ENCODE data around the gene EIF4EBP2.

DNA sequence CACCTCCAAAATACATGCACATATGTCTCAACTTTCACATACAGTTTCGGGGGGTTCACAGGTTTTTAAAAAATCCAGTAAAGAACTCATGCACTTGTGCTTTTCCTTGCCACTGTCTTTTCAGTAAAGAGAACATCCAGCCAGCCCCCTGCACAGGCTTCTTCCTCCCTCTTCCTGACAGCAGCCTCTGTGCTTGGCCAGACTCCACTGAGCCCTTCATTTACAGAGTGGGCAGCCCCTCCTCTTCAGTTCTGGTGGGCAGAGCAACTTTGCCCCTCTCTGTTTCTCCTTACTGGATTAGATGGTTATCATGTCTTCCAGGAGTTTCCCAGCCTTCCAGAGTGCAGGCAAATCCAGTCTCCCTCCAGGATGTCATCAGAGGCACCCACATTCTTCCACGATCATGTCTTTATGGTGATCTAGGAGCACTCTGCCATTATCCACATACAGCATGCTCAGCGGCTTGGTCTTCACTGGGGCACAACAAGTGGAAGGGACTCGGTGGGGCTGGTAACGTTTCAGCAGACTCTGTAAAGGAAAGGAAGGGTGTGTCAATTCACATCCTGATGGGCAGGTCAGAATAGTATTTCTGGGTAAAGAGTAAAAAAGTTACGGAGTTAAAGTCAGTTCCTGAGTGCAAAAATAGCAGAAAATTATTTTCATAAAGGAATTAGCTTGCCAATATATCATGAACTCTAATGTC is 28.8 kb downstream of the EIF4EBP2 start:
- TF ChIP-seq, protein P1, sequence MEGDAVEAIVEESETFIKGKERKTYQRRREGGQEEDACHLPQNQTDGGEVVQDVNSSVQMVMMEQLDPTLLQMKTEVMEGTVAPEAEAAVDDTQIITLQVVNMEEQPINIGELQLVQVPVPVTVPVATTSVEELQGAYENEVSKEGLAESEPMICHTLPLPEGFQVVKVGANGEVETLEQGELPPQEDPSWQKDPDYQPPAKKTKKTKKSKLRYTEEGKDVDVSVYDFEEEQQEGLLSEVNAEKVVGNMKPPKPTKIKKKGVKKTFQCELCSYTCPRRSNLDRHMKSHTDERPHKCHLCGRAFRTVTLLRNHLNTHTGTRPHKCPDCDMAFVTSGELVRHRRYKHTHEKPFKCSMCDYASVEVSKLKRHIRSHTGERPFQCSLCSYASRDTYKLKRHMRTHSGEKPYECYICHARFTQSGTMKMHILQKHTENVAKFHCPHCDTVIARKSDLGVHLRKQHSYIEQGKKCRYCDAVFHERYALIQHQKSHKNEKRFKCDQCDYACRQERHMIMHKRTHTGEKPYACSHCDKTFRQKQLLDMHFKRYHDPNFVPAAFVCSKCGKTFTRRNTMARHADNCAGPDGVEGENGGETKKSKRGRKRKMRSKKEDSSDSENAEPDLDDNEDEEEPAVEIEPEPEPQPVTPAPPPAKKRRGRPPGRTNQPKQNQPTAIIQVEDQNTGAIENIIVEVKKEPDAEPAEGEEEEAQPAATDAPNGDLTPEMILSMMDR (IDR thresholded peaks at IDR 0.05; ENCODE audit: low read depth, low read length, missing input control) = no peak
- TF ChIP-seq GABPA (IDR thresholded peaks at IDR 0.05 in 1 of 2, conservative IDR thresholded peaks at IDR 0.05 in 1 of 2) (no peak), SP1 (IDR thresholded peaks at IDR 0.05) (no peak), RAD21 (IDR thresholded peaks at IDR 0.05) (no peak), EGR1 (IDR thresholded peaks at IDR 0.05; ENCODE audit: low read depth in 2 of 2) (no peak), TAF1 (conservative IDR thresholded peaks at IDR 0.05) (no peak)
- TF ChIP-seq, protein P2, sequence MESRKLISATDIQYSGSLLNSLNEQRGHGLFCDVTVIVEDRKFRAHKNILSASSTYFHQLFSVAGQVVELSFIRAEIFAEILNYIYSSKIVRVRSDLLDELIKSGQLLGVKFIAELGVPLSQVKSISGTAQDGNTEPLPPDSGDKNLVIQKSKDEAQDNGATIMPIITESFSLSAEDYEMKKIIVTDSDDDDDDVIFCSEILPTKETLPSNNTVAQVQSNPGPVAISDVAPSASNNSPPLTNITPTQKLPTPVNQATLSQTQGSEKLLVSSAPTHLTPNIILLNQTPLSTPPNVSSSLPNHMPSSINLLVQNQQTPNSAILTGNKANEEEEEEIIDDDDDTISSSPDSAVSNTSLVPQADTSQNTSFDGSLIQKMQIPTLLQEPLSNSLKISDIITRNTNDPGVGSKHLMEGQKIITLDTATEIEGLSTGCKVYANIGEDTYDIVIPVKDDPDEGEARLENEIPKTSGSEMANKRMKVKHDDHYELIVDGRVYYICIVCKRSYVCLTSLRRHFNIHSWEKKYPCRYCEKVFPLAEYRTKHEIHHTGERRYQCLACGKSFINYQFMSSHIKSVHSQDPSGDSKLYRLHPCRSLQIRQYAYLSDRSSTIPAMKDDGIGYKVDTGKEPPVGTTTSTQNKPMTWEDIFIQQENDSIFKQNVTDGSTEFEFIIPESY (IDR thresholded peaks at IDR 0.05) = no peak
- TF ChIP-seq, protein P3, sequence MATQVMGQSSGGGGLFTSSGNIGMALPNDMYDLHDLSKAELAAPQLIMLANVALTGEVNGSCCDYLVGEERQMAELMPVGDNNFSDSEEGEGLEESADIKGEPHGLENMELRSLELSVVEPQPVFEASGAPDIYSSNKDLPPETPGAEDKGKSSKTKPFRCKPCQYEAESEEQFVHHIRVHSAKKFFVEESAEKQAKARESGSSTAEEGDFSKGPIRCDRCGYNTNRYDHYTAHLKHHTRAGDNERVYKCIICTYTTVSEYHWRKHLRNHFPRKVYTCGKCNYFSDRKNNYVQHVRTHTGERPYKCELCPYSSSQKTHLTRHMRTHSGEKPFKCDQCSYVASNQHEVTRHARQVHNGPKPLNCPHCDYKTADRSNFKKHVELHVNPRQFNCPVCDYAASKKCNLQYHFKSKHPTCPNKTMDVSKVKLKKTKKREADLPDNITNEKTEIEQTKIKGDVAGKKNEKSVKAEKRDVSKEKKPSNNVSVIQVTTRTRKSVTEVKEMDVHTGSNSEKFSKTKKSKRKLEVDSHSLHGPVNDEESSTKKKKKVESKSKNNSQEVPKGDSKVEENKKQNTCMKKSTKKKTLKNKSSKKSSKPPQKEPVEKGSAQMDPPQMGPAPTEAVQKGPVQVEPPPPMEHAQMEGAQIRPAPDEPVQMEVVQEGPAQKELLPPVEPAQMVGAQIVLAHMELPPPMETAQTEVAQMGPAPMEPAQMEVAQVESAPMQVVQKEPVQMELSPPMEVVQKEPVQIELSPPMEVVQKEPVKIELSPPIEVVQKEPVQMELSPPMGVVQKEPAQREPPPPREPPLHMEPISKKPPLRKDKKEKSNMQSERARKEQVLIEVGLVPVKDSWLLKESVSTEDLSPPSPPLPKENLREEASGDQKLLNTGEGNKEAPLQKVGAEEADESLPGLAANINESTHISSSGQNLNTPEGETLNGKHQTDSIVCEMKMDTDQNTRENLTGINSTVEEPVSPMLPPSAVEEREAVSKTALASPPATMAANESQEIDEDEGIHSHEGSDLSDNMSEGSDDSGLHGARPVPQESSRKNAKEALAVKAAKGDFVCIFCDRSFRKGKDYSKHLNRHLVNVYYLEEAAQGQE (IDR thresholded peaks at IDR 0.05) = no peak
